ENCODE measurements around the gene RASGRP4. TPM values are rescaled to one million over a fixed set of nuclear protein-coding genes. Genes with fewer than 3 reads are reported as not detected.

Gene RASGRP4
- total RNA-seq, 1 experiment from 2014 or later, result not detected

DNA sequence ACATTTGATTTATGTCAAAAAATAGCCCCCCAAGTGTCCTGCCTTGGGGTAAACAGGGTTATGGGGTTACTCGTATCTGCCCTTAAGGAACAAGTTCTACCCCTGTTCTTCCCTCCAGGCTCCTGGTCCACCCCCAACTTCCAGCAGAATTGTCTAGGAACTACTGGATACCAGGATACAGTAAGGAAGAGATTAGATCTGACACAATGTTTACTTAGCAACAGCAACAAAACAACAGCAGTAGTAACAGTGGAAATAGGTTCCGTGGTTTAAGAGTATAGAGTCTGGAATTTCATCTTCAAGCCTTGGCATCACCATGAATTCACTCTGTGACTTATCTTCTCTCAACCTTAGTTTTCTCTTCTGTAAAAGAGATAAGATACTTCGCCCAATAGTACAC lies 24.9 kb downstream of the RASGRP4 start:
- intact Hi-C loops (cut with micrococcal nuclease; ENCODE audit: unreplicated experiment), result loop anchor here (10.0 kb wide), 1 partner anchor 234 kb away; no protein-coding TSS in a partner anchor
- Histone ChIP-seq H3K4me1 (ENCODE audit: control insufficient read depth, insufficient read depth, low read length) (peaks cover 3% of the 10 kb centered on the region; the same call in 1 of the 2 replicates), H3K9me3 (ENCODE audit: control insufficient read depth, insufficient read depth, low read depth, low read length) (no peaks in the 10 kb centered on the region), H3K36me3 (ENCODE audit: control insufficient read depth, insufficient read depth, low read length) (no peaks in the 10 kb centered on the region), H3K27ac (ENCODE audit: low read length) (no peak overlapping the region), H3K27me3 (ENCODE audit: control insufficient read depth, insufficient read depth, low read length) (no peaks in the 10 kb centered on the region), H3K4me3 (ENCODE audit: low read depth in 2 of 2, low read length in 2 of 2) (no peak overlapping the region)
- no peak for DNase-seq (ENCODE audit: low read depth, low spot score)
- no peak for ATAC-seq
- POLR2A ChIA-PET, result no interaction called here
- TF ChIP-seq POLR2AphosphoS5 (IDR thresholded peaks at IDR 0.05; ENCODE audit: low read depth, low read length) (no peak), SIN3A (IDR thresholded peaks at IDR 0.05; ENCODE audit: borderline replicate concordance, insufficient read depth, low read depth, low read length) (no peak)
- TF ChIP-seq, protein P1, sequence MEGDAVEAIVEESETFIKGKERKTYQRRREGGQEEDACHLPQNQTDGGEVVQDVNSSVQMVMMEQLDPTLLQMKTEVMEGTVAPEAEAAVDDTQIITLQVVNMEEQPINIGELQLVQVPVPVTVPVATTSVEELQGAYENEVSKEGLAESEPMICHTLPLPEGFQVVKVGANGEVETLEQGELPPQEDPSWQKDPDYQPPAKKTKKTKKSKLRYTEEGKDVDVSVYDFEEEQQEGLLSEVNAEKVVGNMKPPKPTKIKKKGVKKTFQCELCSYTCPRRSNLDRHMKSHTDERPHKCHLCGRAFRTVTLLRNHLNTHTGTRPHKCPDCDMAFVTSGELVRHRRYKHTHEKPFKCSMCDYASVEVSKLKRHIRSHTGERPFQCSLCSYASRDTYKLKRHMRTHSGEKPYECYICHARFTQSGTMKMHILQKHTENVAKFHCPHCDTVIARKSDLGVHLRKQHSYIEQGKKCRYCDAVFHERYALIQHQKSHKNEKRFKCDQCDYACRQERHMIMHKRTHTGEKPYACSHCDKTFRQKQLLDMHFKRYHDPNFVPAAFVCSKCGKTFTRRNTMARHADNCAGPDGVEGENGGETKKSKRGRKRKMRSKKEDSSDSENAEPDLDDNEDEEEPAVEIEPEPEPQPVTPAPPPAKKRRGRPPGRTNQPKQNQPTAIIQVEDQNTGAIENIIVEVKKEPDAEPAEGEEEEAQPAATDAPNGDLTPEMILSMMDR (IDR thresholded peaks at IDR 0.05), result no peak
- no TSS peak for BruUV-seq (replicated peaks)
- in situ Hi-C loops (cut with HindIII; ENCODE audit: low pct_unique_long_range_greater_than_20kb, low sequenced_read_pairs), result no loop called here
- CTCF ChIA-PET, result interaction anchor here (2.0 kb wide), 1 partner anchor 13 kb away, joined by 20 read pairs; the partner anchor contains the start of gene GGN

DNA sequence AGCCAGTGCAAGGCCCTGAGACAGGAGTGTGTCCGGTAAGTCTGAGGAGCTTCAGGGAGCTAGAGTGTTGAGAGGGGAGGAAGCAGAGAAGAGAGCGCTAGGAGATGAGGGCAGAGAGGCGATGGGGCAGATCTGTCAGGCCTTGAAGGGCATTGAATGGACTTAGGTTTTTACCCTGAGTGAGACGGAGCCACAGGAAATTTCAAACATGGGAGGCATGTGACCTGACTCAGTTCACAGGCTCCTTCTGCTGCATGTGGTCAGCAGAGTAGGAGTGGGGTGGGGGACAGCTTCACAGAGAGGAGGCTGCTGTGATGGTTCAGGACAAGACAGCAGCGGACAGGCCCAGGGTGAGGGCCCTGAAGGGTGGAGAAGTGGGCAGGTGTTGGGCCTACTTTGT lies 25.7 kb downstream of the RASGRP4 start:
- Histone ChIP-seq H3K4me3 (ENCODE audit: low read depth in 2 of 2, low read length in 2 of 2) (no peak overlapping the region), H3K27ac (ENCODE audit: low read length) (no peak overlapping the region), H3K9me3 (ENCODE audit: control insufficient read depth, insufficient read depth, low read depth, low read length) (no peaks in the 10 kb centered on the region), H3K27me3 (ENCODE audit: control insufficient read depth, insufficient read depth, low read length) (no peaks in the 10 kb centered on the region), H3K4me1 (ENCODE audit: control insufficient read depth, insufficient read depth, low read length) (peaks cover 3% of the 10 kb centered on the region; the same call in 1 of the 2 replicates), H3K36me3 (ENCODE audit: control insufficient read depth, insufficient read depth, low read length) (no peaks in the 10 kb centered on the region)
- ATAC-seq, result no peak
- no peak for TF ChIP-seq SIN3A (IDR thresholded peaks at IDR 0.05; ENCODE audit: borderline replicate concordance, insufficient read depth, low read depth, low read length)
- TF ChIP-seq, protein P1 (IDR thresholded peaks at IDR 0.05), result no peak
- TF ChIP-seq POLR2AphosphoS5 (IDR thresholded peaks at IDR 0.05; ENCODE audit: low read depth, low read length), result no peak
- TF ChIP-seq, protein P2, sequence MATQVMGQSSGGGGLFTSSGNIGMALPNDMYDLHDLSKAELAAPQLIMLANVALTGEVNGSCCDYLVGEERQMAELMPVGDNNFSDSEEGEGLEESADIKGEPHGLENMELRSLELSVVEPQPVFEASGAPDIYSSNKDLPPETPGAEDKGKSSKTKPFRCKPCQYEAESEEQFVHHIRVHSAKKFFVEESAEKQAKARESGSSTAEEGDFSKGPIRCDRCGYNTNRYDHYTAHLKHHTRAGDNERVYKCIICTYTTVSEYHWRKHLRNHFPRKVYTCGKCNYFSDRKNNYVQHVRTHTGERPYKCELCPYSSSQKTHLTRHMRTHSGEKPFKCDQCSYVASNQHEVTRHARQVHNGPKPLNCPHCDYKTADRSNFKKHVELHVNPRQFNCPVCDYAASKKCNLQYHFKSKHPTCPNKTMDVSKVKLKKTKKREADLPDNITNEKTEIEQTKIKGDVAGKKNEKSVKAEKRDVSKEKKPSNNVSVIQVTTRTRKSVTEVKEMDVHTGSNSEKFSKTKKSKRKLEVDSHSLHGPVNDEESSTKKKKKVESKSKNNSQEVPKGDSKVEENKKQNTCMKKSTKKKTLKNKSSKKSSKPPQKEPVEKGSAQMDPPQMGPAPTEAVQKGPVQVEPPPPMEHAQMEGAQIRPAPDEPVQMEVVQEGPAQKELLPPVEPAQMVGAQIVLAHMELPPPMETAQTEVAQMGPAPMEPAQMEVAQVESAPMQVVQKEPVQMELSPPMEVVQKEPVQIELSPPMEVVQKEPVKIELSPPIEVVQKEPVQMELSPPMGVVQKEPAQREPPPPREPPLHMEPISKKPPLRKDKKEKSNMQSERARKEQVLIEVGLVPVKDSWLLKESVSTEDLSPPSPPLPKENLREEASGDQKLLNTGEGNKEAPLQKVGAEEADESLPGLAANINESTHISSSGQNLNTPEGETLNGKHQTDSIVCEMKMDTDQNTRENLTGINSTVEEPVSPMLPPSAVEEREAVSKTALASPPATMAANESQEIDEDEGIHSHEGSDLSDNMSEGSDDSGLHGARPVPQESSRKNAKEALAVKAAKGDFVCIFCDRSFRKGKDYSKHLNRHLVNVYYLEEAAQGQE (IDR thresholded peaks at IDR 0.05; ENCODE audit: insufficient read depth in 1 of 2, low read depth in 2 of 2, low read length in 1 of 2), result no peak
- TF ChIP-seq TCF7L2 (IDR thresholded peaks at IDR 0.05; ENCODE audit: low read depth, low read length), result no peak
- ChIA-PET POLR2A (interaction anchor here (0.9 to 1.3 kb wide), 2 partner anchors 13 to 26 kb away, joined by 3 read pairs; partner anchors contain the start of genes GGN and PSMD8), CTCF (no interaction called here)
- DNase-seq (ENCODE audit: low read depth, low spot score), result no peak
- in situ Hi-C loops (cut with HindIII; ENCODE audit: low pct_unique_long_range_greater_than_20kb, low sequenced_read_pairs), result no loop called here
- BruUV-seq (replicated peaks), result no TSS peak
- intact Hi-C loops (cut with micrococcal nuclease; ENCODE audit: unreplicated experiment), result loop anchor here (10.0 kb wide), 1 partner anchor 234 kb away; no protein-coding TSS in a partner anchor
